Measurements from ENCODE around the gene LIPC. TPM values are rescaled to one million over a fixed set of nuclear protein-coding genes. Genes with fewer than 3 reads are reported as not detected.

Gene LIPC
- total RNA-seq, 1 experiment from 2014 or later: not detected

GRCh38 chr15:58611731-58612676 lies 180.2 kb downstream of the LIPC start:
- H3K9ac ChIP-seq (ENCODE audit: low read length): no peak overlapping the region
- H3K4me3 ChIP-seq (replicated peaks in 1 of 2; ENCODE audit: low read depth in 1 of 2, low read length in 2 of 2): no peak overlapping the region
- H3K9me2 ChIP-seq (ENCODE audit: insufficient read depth): no peaks in the 10 kb centered on the region
- H3K4me2 ChIP-seq (ENCODE audit: low read length): no peak overlapping the region
- intact Hi-C loops (cut with micrococcal nuclease): no loop called here
- no peaks in the 10 kb centered on the region for H4K20me1 ChIP-seq (ENCODE audit: insufficient read depth)
- RAD21 ChIA-PET (ENCODE audit: low non-redundant PET in 1 of 2, low total read pairs in 2 of 2, uncharacterized antibody in 2 of 2, unreplicated experiment in 2 of 2): no interaction called here
- ATAC-seq: no peak
- DNase-seq (ENCODE audit: low read depth, low spot score): no peak
- H3K27me3 ChIP-seq (ENCODE audit: insufficient read depth, low read length): no peaks in the 10 kb centered on the region
- H3K4me1 ChIP-seq (ENCODE audit: control insufficient read depth in 1 of 2, insufficient read depth in 2 of 2, low read length in 2 of 2): no peaks in the 10 kb centered on the region
- H3K27ac ChIP-seq (ENCODE audit: low read depth, low read length): no peak overlapping the region
- peaks cover 9% of the 10 kb centered on the region for H3K79me2 ChIP-seq (ENCODE audit: insufficient read depth, low read length)
- BruUV-seq (replicated peaks): no TSS peak
- CTCF ChIA-PET: no interaction called here
- no peak overlapping the region for H2AFZ ChIP-seq (ENCODE audit: low read depth, low read length, poor library complexity, severe bottlenecking)
- peaks cover 0 to 12% of the 10 kb centered on the region in 2 experiments; a peak in 2 of 4 replicates for H3K9me3 ChIP-seq (ENCODE audit: control insufficient read depth in 1 of 2, insufficient read depth in 1 of 2, low read depth in 1 of 2, low read length in 2 of 2)
- POLR2A ChIA-PET: interaction anchor here (0.6 kb wide), 1 partner anchor 26 kb away, joined by 5 read pairs; no protein-coding TSS in a partner anchor
- no peaks in the 10 kb centered on the region for H3K36me3 ChIP-seq (ENCODE audit: control insufficient read depth in 1 of 2, insufficient read depth in 2 of 2, low read length in 2 of 2)
- TF ChIP-seq CEBPB (IDR thresholded peaks at IDR 0.05; ENCODE audit: low read depth): no peak
- no peak for TF ChIP-seq ZBTB33 (IDR thresholded peaks at IDR 0.05; ENCODE audit: extremely low read depth, insufficient replicate concordance, low read length)
- no peak for TF ChIP-seq SP1 (IDR thresholded peaks at IDR 0.05; ENCODE audit: low read depth)
- no peak for TF ChIP-seq SIN3A (IDR thresholded peaks at IDR 0.05; ENCODE audit: low read depth)
- TF ChIP-seq ZFX (IDR thresholded peaks at IDR 0.05): no peak
- no peak for TF ChIP-seq CTCF (IDR thresholded peaks at IDR 0.05 in 2 of 3, conservative IDR thresholded peaks at IDR 0.05 in 1 of 3; ENCODE audit: borderline replicate concordance in 1 of 3, insufficient read depth in 1 of 3, low read depth in 2 of 3, low read length in 2 of 3)
- no peak for TF ChIP-seq SRF (IDR thresholded peaks at IDR 0.05; ENCODE audit: low read depth)
- no peak for TF ChIP-seq TCF7L2 (IDR thresholded peaks at IDR 0.05; ENCODE audit: borderline replicate concordance, extremely low read depth, insufficient read depth, insufficient read length)
- TF ChIP-seq EZH2phosphoT487 (IDR thresholded peaks at IDR 0.05; ENCODE audit: borderline replicate concordance): no peak
- no peak for TF ChIP-seq MAX (IDR thresholded peaks at IDR 0.05)
- TF ChIP-seq FOSL1 (IDR thresholded peaks at IDR 0.05; ENCODE audit: low read depth): no peak
- TF ChIP-seq RAD21 (IDR thresholded peaks at IDR 0.05; ENCODE audit: low read depth): no peak
- no peak for TF ChIP-seq ELF1 (IDR thresholded peaks at IDR 0.05; ENCODE audit: borderline replicate concordance, low read depth)
- TF ChIP-seq EZH2 (IDR thresholded peaks at IDR 0.05): no peak
- TF ChIP-seq POLR2AphosphoS5 (IDR thresholded peaks at IDR 0.05; ENCODE audit: low read depth, low read length): no peak
- TF ChIP-seq JUND (IDR thresholded peaks at IDR 0.05): no peak
- TF ChIP-seq YY1 (IDR thresholded peaks at IDR 0.05; ENCODE audit: extremely low read depth, insufficient replicate concordance, low read depth, low read length): no peak
- no peak for TF ChIP-seq REST (IDR thresholded peaks at IDR 0.05; ENCODE audit: low read depth)
- no peak for TF ChIP-seq ATF3 (IDR thresholded peaks at IDR 0.05)
